IPS-18c (cell line): ENCODE measurements around the gene PTPRG.

Experiments
- H3K4me3 ChIP-seq: 2 replicates; pipeline ENCODE4 v1.7.0; 2013; ENCODE audit warnings: low read depth, mild to moderate bottlenecking, low read length, moderate library complexity; ENCODE audit not compliant: insufficient read depth
- H3K9me3 ChIP-seq: one replicate; pipeline ENCODE4 v1.6.1; 2013; ENCODE audit warnings: mild to moderate bottlenecking, low read length, moderate library complexity; ENCODE audit not compliant: control insufficient read depth, insufficient read depth

The PTPRG gene

DNA sequence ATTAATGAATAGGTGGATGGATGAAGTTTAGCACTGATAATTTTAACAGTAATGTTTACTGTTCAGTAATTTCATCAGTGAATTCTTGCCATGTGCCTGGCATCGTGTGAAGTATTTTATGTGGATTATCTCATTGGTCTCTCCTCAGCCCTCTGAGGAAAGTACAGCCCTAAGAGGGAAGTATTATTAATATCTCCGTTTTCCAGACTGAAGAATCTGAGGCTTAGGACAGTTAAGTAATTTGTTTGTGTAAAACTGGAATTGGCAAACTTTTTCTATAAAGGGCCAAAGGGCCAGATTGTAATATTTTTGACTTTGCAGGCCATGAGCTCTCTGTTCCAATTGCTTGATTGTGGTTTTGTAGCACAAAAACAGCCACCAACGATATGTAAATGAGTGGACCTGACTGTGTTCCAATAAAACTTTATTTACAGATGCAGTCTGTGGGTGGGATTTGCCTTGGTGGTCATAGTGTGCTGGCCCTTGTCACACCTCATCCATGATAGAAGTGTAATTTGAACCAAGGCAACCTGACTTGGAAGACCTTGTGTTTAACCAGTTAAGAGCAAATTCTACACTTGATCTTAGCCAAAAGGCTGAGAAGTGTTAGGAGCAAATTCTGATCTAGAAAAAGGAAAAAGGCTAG lies 556.7 kb downstream of the PTPRG start:
- no peak overlapping the region for H3K4me3 ChIP-seq
- H3K9me3 ChIP-seq, result peaks cover 2% of the 10 kb centered on the region

GRCh38 chr3:62119139-62119538 lies 557.8 kb downstream of the PTPRG start:
- H3K4me3 ChIP-seq, result no peak overlapping the region
- peaks cover 2% of the 10 kb centered on the region for H3K9me3 ChIP-seq

- Histone ChIP-seq H3K9me3 (peaks cover 2% of the 10 kb centered on the region), H3K4me3 (no peak overlapping the region)
Observed at GRCh38 chr3:62122819-62123218, 561.4 kb downstream of the PTPRG start.

DNA sequence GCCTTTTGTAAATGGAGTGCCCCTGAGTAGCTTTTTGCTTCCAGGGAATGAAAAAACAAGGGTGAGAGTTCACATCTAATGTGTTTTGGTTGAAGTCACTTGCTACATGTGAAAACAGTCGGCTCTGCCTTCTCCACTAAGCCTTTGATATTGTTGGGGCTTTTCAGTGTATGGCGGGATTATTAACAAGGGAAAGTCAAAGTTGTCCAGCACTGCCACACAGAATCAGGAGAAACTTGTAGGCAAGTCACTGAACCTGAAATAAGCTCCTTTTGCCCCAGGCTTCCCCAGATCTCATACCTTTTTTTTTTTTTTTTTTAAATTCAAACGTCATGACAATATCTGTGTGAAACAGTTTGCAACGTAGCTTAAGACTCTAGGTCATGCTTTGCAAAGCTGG lies 564.0 kb downstream of the PTPRG start:
- H3K4me3 ChIP-seq, result no peak overlapping the region
- peaks cover 2% of the 10 kb centered on the region for H3K9me3 ChIP-seq

DNA sequence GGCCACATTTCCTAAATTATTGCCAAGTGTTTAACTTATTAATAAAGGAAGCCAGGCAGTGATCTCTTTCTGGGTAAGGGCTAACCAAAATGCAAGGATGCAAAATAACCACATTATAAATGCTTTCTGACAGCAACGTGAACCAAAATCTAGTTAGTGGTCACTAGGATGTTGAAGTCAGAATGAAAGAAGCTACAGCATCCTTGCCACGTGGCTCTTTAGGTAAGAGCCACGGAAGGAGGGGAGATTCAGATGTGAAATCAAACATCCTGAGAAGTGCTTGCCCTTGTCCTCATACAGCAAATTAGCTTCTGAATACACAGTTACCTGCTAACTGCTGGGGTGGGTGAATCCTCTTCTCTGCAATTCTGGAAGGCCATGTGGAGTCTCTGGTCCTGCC lies 565.7 kb downstream of the PTPRG start:
- H3K4me3 ChIP-seq, result no peak overlapping the region
- peaks cover 2% of the 10 kb centered on the region for H3K9me3 ChIP-seq

DNA sequence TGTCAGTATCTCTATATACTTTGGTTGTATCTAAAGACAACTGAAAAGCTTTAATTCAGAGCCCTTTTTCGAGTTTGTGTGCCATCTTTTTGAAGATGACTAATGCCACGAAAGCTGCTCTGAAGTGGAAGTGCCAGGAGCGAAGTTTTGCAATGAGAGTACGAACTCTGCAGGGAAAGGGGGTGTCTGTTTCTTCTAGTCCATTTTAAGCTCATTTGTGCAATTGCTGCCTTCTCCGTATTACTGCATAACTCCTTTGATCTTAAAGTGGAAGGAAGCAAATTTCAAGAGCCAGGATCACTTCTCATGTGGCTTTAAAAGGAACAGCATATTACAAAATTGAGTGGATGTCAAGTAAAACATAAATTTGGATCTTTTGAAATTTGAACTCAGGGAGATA lies 566.7 kb downstream of the PTPRG start:
- H3K9me3 ChIP-seq, result no peaks in the 10 kb centered on the region

GRCh38 chr3:62128681-62129080 lies 567.3 kb downstream of the PTPRG start:
- no peaks in the 10 kb centered on the region for H3K9me3 ChIP-seq

More for the DNA sequence above, 566.7 kb downstream of the PTPRG start:
- H3K4me3 ChIP-seq, result no peak overlapping the region

GRCh38 chr3:62131050-62131449 lies 569.7 kb downstream of the PTPRG start:
- H3K9me3 ChIP-seq, result no peaks in the 10 kb centered on the region
- no peak overlapping the region for H3K4me3 ChIP-seq

More at GRCh38 chr3:62128681-62129080, 567.3 kb downstream of the PTPRG start:
- H3K4me3 ChIP-seq, result no peak overlapping the region

GRCh38 chr3:62131620-62132019 lies 570.2 kb downstream of the PTPRG start:
- Histone ChIP-seq H3K4me3 (no peak overlapping the region), H3K9me3 (no peaks in the 10 kb centered on the region)

- no peak overlapping the region for H3K4me3 ChIP-seq
- H3K9me3 ChIP-seq, result no peaks in the 10 kb centered on the region
Observed at GRCh38 chr3:62132027-62132602, 570.7 kb downstream of the PTPRG start.

DNA sequence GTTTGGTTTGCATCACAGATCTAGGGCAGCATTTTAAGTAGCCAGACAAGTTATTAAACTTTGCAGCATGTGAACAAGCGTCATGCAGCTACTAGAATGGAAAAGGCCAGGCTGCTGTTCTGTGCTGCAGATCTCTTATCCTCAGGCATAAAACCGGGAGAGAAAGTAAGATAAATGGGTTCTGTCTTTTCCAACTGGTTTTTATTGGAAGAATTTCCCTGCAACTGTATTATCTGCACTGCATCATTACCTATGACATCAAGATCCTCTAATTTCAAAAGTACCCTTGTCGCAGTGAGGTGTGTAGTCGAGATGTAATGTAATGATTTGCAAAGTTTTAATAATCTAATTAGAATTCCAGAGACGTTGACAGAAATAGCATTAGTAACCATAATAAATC lies 571.6 kb downstream of the PTPRG start:
- H3K9me3 ChIP-seq, result no peaks in the 10 kb centered on the region
- H3K4me3 ChIP-seq, result no peak overlapping the region

DNA sequence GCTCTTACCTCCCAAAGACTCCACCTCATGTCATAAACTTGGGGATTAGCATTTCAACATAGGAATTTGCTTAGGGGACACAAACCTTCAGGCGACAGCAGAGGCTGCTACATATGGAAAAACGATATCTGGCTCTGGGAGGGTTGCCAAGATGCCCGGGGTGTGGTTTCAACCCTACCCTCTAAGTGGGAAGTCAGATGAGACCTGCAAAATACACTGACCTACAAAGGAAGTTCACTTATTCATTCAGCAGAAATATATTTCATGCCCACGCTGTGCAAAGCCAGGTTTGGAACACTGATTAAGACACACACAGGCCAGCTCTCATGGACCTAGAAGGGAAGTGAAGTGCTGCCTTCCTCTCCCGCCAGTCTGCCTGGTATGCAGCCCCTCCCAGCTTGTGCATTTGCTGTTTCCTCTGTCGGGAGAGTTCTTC lies 572.7 kb downstream of the PTPRG start:
- Histone ChIP-seq H3K4me3 (no peak overlapping the region), H3K9me3 (no peaks in the 10 kb centered on the region)

GRCh38 chr3:62135741-62136140 lies 574.4 kb downstream of the PTPRG start:
- Histone ChIP-seq H3K4me3 (no peak overlapping the region), H3K9me3 (no peaks in the 10 kb centered on the region)

DNA sequence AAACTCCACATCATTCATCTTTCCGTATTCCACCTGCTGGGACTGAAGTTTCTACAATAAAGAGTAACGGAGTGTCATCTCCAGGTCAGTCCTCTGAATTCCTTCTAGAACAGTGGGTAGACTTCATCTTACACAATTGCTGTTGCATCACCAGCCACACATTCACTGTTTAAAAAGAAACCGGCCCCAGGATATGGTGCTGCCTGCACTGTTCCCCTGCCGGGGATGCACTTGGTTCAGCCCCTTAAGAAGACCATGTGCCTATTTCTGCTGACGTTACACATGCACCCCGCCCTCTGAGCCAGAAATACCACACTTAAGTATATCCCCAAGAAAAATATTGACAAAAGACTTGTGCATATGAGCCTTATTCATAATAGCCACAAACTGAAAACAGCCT lies 578.6 kb downstream of the PTPRG start:
- Histone ChIP-seq H3K4me3 (no peak overlapping the region), H3K9me3 (no peaks in the 10 kb centered on the region)

DNA sequence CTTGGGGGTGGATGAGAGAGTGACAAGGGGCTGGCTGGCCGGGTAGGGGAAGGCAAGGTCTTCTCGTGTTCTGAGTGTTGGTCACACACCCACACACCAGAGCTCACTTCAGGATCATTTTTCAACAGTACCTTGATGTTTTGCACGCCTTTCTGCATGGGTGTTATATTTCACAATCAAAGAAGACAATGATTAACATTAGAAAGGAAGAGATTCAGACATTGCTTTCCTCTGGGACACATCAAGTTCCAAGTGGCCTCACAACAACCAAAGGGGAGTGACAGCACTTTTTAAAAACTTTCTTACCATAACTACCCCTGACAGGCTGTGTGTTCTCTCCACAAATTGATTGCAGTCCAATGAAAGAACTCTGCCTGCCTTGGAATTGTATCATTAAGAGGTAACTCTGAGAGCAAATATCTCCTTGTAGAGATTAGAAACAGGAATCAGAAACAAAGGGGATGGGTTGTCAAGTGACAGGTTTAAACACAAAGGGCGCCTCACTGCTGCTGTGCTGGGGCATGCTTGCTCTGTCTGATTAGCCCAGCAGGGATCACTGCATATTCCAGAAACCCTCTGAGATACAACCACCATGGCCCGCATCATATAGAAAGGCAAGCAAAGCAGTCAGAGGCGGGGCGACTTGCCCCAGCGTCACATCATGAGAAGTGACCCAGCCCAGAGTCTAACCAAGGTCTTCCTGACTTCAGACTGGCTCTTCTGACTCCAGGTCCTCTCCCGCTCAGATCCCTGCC lies 581.1 kb downstream of the PTPRG start:
- Histone ChIP-seq H3K9me3 (no peaks in the 10 kb centered on the region), H3K4me3 (no peak overlapping the region)

DNA sequence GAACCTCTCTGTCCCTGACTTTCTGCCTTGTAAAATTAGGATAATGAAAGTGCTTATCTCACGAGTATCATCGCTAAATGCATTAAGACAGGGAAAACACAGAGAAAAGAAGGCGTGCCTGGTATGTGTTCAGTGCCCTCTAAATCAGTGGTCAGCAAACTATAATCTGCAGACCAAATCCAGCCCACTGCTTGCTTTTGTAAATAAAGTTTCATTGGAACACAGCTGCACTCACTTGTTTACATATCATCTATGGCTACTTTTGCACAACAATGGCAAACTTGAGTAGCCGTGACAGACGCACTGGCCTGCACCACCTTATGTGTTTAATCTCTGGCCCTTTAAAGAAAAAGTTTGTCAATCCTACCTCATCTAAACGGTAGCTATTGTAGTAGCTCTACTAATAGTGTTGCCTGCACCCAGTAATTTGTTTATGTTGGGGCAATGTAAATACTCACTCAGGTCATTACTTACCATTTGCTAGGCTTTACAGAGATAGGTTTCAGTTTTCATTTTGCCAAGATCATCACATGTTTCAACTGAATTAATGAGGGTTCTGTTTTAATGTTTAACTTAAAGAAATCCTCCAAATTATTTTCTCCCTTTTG lies 582.6 kb downstream of the PTPRG start:
- no peak overlapping the region for H3K4me3 ChIP-seq
- no peaks in the 10 kb centered on the region for H3K9me3 ChIP-seq

DNA sequence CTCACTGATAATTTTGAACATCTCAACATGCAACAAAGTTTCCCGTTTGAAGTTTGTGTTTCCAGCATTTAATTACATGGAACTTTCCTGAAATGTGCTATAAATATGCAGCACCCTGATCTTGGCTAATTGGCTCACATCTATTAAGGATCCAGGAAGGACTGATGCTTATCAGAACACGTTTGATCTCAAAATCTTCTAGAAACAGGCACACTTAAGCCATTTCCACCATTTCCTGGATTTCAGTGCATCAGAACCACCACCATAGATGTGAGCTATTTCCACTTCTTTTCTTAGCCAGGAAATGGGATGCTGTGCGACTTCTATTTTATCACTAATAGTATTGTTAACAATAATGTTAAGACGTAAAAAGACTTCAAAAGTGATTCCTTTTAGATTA lies 583.1 kb downstream of the PTPRG start:
- no peaks in the 10 kb centered on the region for H3K9me3 ChIP-seq
- H3K4me3 ChIP-seq, result no peak overlapping the region
